Neural cell (in vitro differentiated cells): ENCODE results near the gene RGL1. TPM values are rescaled to one million over a fixed set of nuclear protein-coding genes. Genes with fewer than 3 reads are reported as not detected.

Experiments
- H2AFZ ChIP-seq: fragments of 200-600, 300-800 bp; sonication (generic), shearing (Covaris generic); 2 replicates; pipeline ENCODE4 v1.6.0; 2014; ENCODE audit warnings: low read depth, mild to moderate bottlenecking, antibody characterized with exemption, low read length, moderate library complexity
- H3F3A ChIP-seq: fragments of 200-600 bp; shearing (Covaris generic); 2 replicates; pipeline ENCODE4 v1.6.1; 2016; ENCODE audit warnings: mild to moderate bottlenecking, moderate library complexity, mixed read lengths, antibody characterized with exemption, low read length; ENCODE audit not compliant: insufficient read depth, poor library complexity, severe bottlenecking
- H3K27ac ChIP-seq: fragments of 200-600, 300-800 bp; sonication (generic), shearing (Covaris generic); 2 replicates; pipeline ENCODE4 v1.5.1; 2014; ENCODE audit warnings: mild to moderate bottlenecking, low read length, moderate library complexity
- H3K27me3 ChIP-seq: fragments of 300-800, 200-600 bp; sonication (generic), shearing (Covaris generic); 2 replicates; pipeline ENCODE4 v1.6.0; 2014; ENCODE audit warnings: mild to moderate bottlenecking, low read depth, low read length, moderate library complexity; ENCODE audit not compliant: insufficient read depth
- H3K36me3 ChIP-seq: fragments of 300-800, 200-600 bp; sonication (generic), shearing (Covaris generic); 2 replicates; pipeline ENCODE4 v1.5.1; 2014; ENCODE audit warnings: mild to moderate bottlenecking, antibody characterized with exemption, low read length, moderate library complexity; ENCODE audit not compliant: insufficient read depth
- H3K4me2 ChIP-seq: fragments of 300-800, 200-600 bp; sonication (generic), shearing (Covaris generic); 2 replicates; pipeline ENCODE4 v1.6.0; 2014; ENCODE audit warnings: mild to moderate bottlenecking, low read length
- H3K4me3 ChIP-seq: fragments of 300-800, 200-600 bp; sonication (generic), shearing (Covaris generic); 2 replicates; pipeline ENCODE4 v1.5.1; 2014; ENCODE audit warnings: mild to moderate bottlenecking, low read length, moderate library complexity
- H3K79me2 ChIP-seq: fragments of 200-600 bp; shearing (Covaris generic); replicated peaks from 2 replicates; pipeline ENCODE4 v1.6.0; 2014; ENCODE audit warnings: mild to moderate bottlenecking, low read length, moderate library complexity; ENCODE audit not compliant: insufficient read depth
- H3K9ac ChIP-seq: fragments of 300-800, 200-600 bp; sonication (generic), shearing (Covaris generic); 2 replicates; pipeline ENCODE4 v1.6.1; 2016; ENCODE audit warnings: mild to moderate bottlenecking, low read length, mixed read lengths
- H3K9me2 ChIP-seq: fragments of 200-600 bp; shearing (Covaris generic); 2 replicates; pipeline ENCODE4 v1.6.1; 2016; ENCODE audit warnings: mild to moderate bottlenecking, low read length, mixed read lengths; ENCODE audit not compliant: insufficient read depth
- H3K9me3 ChIP-seq: fragments of 200-600, 300-800 bp; sonication (generic), shearing (Covaris generic); 2 replicates; pipeline ENCODE4 v1.6.1; 2016; ENCODE audit warnings: mild to moderate bottlenecking, mixed run types, low read length, moderate library complexity, mixed read lengths
- H4K20me1 ChIP-seq: fragments of 200-600 bp; shearing (Covaris generic); 2 replicates; pipeline ENCODE4 v1.6.1; 2016; ENCODE audit warnings: mild to moderate bottlenecking, mixed run types; ENCODE audit not compliant: insufficient read depth
- CTCF ChIP-seq: fragments of 450-650 bp; IDR thresholded peaks from 2 replicates; pipeline ENCODE4 v1.5.1; 2014; ENCODE audit warnings: antibody characterized with exemption, mild to moderate bottlenecking, moderate library complexity; ENCODE audit not compliant: poor library complexity, severe bottlenecking
- EP300 ChIP-seq: fragments of 450-650 bp; conservative IDR thresholded peaks from 2 replicates; pipeline ENCODE4 v1.6.1; 2014; ENCODE audit warnings: antibody characterized with exemption, mild to moderate bottlenecking, moderate library complexity; ENCODE audit not compliant: poor library complexity, severe bottlenecking
- EZH2 ChIP-seq: fragments of 200-600, 300-800 bp; shearing (Covaris generic), sonication (generic); IDR thresholded peaks from 2 replicates; pipeline ENCODE4 v1.6.1; 2014; ENCODE audit warnings: antibody characterized with exemption, low read length, borderline replicate concordance, mild to moderate bottlenecking; ENCODE audit not compliant: insufficient read depth, poor library complexity, severe bottlenecking
- MXI1 ChIP-seq: fragments of 450-650 bp; conservative IDR thresholded peaks from 2 replicates; pipeline ENCODE4 v1.6.1; 2014; ENCODE audit warnings: antibody characterized with exemption, mild to moderate bottlenecking; ENCODE audit not compliant: poor library complexity, severe bottlenecking
- POLR2AphosphoS5 ChIP-seq: IDR thresholded peaks from 2 replicates; pipeline ENCODE4 v1.6.1; 2012
- RAD21 ChIP-seq: fragments of 450-650 bp; conservative IDR thresholded peaks from 2 replicates; pipeline ENCODE4 v1.6.1; 2014; ENCODE audit warnings: antibody characterized with exemption, mild to moderate bottlenecking, moderate library complexity
- SMC3 ChIP-seq: fragments of 450-650 bp; conservative IDR thresholded peaks from 2 replicates; pipeline ENCODE4 v1.6.1; 2014; ENCODE audit warnings: antibody characterized with exemption, mild to moderate bottlenecking, moderate library complexity; ENCODE audit not compliant: poor library complexity
- TAF1 ChIP-seq: IDR thresholded peaks from 2 replicates; pipeline ENCODE4 v1.6.1; 2012; ENCODE audit warnings: low read depth
- polyA plus RNA-seq: library from polyadenylated mRNA; depleted of rRNA; stranded (reverse); fragments of >200 nt; gene quantifications from 2 replicates; pipeline ENCODE4 v1.2.3, GENCODE V29; 2014
- TF ChIP-seq, protein P1 (sequence below): IDR thresholded peaks from 2 replicates; pipeline ENCODE4 v1.6.1; 2012; ENCODE audit warnings: borderline replicate concordance

Gene RGL1
- polyA plus RNA-seq, 1 donor from 2014 or later, result 14.7 TPM

- H3F3A ChIP-seq, result no peaks in the 10 kb centered on the region
- no peaks in the 10 kb centered on the region for H3K9me2 ChIP-seq
- H3K36me3 ChIP-seq, result no peaks in the 10 kb centered on the region
- H4K20me1 ChIP-seq, result no peaks in the 10 kb centered on the region
- H3K27me3 ChIP-seq, result no peaks in the 10 kb centered on the region
- H3K4me3 ChIP-seq, result no peak overlapping the region
- no peaks in the 10 kb centered on the region for H3K9me3 ChIP-seq
- TF ChIP-seq MXI1 (no peak), EZH2 (no peak), EP300 (no peak), CTCF (no peak)
- H3K27ac ChIP-seq, result no peak overlapping the region
- H3K9ac ChIP-seq, result no peak overlapping the region
- no peak overlapping the region for H3K4me2 ChIP-seq
- no peaks in the 10 kb centered on the region for H3K79me2 ChIP-seq
- no peak overlapping the region for H2AFZ ChIP-seq
Observed at GRCh38 chr1:183773482-183774274, 31.2 kb upstream of the RGL1 start.

DNA sequence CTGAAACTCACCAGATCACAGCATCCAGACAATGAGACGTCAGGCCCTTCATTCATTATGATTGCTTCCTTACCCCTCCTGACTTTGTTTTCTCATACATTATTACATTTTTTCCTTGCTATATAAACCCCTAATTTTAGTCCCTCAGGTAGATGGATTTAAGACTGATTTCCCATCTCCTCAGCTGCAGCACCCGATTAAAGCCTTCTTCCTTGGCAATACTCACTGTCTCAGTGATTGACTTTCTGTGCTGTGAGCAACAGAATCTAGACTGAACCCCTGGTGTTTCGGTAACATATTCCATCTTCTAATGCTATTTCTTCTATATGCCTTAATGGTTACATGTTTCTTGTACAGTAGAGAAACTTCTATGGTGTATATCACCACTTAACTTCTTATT, 30.0 kb upstream of the RGL1 start:
- Histone ChIP-seq H3K9me2 (no peaks in the 10 kb centered on the region), H2AFZ (no peak overlapping the region), H3K79me2 (no peaks in the 10 kb centered on the region), H4K20me1 (no peaks in the 10 kb centered on the region), H3K4me3 (no peak overlapping the region), H3K27ac (no peak overlapping the region), H3K9ac (no peak overlapping the region), H3F3A (no peaks in the 10 kb centered on the region), H3K4me2 (no peak overlapping the region), H3K9me3 (no peaks in the 10 kb centered on the region), H3K36me3 (no peaks in the 10 kb centered on the region), H3K27me3 (no peaks in the 10 kb centered on the region)
- no peak for TF ChIP-seq RAD21
- no peak for TF ChIP-seq EZH2
- TF ChIP-seq EP300, result no peak

DNA sequence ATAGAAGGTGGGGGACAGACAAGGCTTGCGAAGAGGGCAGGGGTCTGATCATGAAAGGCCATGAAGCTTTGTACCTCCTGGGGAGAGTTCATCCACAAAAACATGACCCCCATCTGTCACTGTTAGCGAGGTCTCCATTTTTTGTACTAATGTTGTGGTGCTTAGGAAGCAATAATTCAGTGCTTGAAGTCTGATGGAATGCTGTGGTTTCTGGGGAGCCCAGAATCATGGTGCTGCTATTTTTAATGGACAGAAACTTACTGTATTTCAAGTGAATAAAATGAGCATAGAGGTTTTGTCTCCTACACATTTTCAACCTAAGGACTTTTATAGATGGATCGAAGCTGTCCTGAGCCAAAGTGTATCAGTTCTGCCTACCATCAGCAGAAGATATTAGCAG, 28.2 kb upstream of the RGL1 start:
- Histone ChIP-seq H3F3A (no peaks in the 10 kb centered on the region), H3K9me3 (no peaks in the 10 kb centered on the region), H3K4me2 (no peak overlapping the region), H3K79me2 (no peaks in the 10 kb centered on the region), H3K9me2 (no peaks in the 10 kb centered on the region), H3K4me3 (no peak overlapping the region), H3K27me3 (no peaks in the 10 kb centered on the region), H3K36me3 (no peaks in the 10 kb centered on the region), H2AFZ (no peak overlapping the region), H3K9ac (no peak overlapping the region), H3K27ac (no peak overlapping the region), H4K20me1 (no peaks in the 10 kb centered on the region)
- TF ChIP-seq RAD21 (no peak), POLR2AphosphoS5 (no peak), TAF1 (no peak), MXI1 (no peak), EZH2 (no peak), CTCF (no peak), EP300 (no peak), SMC3 (no peak)
- TF ChIP-seq, protein P1, sequence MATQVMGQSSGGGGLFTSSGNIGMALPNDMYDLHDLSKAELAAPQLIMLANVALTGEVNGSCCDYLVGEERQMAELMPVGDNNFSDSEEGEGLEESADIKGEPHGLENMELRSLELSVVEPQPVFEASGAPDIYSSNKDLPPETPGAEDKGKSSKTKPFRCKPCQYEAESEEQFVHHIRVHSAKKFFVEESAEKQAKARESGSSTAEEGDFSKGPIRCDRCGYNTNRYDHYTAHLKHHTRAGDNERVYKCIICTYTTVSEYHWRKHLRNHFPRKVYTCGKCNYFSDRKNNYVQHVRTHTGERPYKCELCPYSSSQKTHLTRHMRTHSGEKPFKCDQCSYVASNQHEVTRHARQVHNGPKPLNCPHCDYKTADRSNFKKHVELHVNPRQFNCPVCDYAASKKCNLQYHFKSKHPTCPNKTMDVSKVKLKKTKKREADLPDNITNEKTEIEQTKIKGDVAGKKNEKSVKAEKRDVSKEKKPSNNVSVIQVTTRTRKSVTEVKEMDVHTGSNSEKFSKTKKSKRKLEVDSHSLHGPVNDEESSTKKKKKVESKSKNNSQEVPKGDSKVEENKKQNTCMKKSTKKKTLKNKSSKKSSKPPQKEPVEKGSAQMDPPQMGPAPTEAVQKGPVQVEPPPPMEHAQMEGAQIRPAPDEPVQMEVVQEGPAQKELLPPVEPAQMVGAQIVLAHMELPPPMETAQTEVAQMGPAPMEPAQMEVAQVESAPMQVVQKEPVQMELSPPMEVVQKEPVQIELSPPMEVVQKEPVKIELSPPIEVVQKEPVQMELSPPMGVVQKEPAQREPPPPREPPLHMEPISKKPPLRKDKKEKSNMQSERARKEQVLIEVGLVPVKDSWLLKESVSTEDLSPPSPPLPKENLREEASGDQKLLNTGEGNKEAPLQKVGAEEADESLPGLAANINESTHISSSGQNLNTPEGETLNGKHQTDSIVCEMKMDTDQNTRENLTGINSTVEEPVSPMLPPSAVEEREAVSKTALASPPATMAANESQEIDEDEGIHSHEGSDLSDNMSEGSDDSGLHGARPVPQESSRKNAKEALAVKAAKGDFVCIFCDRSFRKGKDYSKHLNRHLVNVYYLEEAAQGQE, result no peak
